ENCODE measurements around the gene MATN3. TPM values are rescaled to one million over a fixed set of nuclear protein-coding genes. Genes with fewer than 3 reads are reported as not detected.
A peak's percentile ranks its signal among the peaks of the same experiment; 100 is the strongest.

Gene MATN3, protein sequence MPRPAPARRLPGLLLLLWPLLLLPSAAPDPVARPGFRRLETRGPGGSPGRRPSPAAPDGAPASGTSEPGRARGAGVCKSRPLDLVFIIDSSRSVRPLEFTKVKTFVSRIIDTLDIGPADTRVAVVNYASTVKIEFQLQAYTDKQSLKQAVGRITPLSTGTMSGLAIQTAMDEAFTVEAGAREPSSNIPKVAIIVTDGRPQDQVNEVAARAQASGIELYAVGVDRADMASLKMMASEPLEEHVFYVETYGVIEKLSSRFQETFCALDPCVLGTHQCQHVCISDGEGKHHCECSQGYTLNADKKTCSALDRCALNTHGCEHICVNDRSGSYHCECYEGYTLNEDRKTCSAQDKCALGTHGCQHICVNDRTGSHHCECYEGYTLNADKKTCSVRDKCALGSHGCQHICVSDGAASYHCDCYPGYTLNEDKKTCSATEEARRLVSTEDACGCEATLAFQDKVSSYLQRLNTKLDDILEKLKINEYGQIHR
- 0.26 and 1.0 TPM in 2 replicates for total RNA-seq

DNA sequence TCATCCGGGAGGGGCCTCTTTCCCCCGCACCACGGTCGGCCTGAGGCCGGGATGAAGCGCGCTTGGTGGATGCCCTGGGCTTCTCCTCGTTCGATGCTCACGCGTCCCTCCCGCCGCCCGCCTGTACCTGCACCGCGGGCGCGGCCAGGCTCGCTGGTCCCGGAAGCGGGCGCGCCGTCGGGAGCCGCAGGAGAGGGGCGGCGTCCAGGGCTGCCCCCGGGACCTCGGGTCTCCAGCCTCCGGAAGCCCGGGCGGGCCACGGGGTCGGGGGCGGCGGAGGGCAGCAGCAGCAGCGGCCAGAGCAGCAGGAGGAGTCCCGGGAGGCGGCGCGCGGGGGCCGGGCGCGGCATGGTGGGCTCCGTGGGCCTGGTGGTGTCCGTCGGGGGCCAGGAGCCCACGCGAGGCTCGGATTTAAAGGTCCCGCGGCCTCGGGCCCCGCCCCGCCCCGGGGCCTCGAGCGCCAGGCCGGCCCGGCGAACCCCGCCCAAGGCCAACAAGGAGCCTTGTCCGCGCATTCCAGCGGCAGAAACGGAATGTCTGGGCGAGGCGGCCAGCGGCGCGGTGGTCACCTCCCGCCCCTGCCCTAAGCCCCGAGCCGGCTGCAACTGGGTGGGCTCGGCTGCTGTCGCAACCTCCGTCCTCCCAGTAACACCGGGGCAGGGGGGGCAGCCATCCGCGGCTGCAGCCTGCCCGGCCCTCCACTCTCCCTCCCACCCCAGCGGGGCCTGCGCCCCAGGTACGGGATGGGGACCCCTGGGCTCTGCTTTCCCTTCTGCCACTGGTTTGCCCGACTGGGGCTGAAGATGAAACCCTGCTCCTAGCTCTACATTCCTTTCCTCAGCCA is at the start of gene MATN3:
Gene MATN3 (minus strand): TSS at position 387 of the 844 bp plus-strand sequence. CDS start 37 bp downstream, at position 350.
- Histone ChIP-seq H3K4me3 (ENCODE audit: low read depth, low read length) (peak within 1 kb of the TSS; percentile 42), H3K27me3 (ENCODE audit: control insufficient read depth, insufficient read depth, low read length) (no peaks in the 10 kb centered on the region), H3K36me3 (ENCODE audit: control insufficient read depth, insufficient read depth, low read length) (no peaks in the 10 kb centered on the region)
- FAIRE-seq (no peak), DNase-seq (ENCODE audit: low read depth) (no peak)
- TF ChIP-seq, protein P1, sequence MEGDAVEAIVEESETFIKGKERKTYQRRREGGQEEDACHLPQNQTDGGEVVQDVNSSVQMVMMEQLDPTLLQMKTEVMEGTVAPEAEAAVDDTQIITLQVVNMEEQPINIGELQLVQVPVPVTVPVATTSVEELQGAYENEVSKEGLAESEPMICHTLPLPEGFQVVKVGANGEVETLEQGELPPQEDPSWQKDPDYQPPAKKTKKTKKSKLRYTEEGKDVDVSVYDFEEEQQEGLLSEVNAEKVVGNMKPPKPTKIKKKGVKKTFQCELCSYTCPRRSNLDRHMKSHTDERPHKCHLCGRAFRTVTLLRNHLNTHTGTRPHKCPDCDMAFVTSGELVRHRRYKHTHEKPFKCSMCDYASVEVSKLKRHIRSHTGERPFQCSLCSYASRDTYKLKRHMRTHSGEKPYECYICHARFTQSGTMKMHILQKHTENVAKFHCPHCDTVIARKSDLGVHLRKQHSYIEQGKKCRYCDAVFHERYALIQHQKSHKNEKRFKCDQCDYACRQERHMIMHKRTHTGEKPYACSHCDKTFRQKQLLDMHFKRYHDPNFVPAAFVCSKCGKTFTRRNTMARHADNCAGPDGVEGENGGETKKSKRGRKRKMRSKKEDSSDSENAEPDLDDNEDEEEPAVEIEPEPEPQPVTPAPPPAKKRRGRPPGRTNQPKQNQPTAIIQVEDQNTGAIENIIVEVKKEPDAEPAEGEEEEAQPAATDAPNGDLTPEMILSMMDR (IDR thresholded peaks at IDR 0.05; ENCODE audit: insufficient read depth, low read length, severe bottlenecking) = no peak

DNA sequence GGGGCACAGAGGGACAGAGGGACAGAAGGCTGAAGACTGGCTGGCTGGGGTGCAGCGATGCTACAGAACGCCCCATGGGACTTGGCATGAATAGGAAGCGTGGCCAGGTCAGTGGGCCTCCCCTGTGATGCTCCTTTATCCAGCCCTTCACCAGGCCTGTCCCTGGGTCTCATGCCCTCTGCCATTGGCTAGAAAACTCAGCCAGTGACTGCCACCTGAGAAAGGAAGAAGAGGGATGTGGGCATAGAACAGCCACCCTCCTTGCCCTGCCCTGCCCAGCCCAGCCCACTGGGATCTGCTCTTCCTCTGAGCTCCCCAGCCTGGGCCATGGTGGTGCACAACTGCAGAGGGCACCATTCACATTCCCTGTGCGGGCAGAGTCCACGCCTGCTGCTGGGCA is 49.5 kb upstream of the MATN3 start:
- TF ChIP-seq, protein P1 (IDR thresholded peaks at IDR 0.05; ENCODE audit: insufficient read depth, low read length, severe bottlenecking) = no peak
- Histone ChIP-seq H3K4me3 (ENCODE audit: low read depth, low read length) (no peak overlapping the region), H3K27me3 (ENCODE audit: control insufficient read depth, insufficient read depth, low read length) (no peaks in the 10 kb centered on the region), H3K36me3 (ENCODE audit: control insufficient read depth, insufficient read depth, low read length) (no peaks in the 10 kb centered on the region)
- FAIRE-seq (no peak), DNase-seq (ENCODE audit: low read depth) (no peak)

DNA sequence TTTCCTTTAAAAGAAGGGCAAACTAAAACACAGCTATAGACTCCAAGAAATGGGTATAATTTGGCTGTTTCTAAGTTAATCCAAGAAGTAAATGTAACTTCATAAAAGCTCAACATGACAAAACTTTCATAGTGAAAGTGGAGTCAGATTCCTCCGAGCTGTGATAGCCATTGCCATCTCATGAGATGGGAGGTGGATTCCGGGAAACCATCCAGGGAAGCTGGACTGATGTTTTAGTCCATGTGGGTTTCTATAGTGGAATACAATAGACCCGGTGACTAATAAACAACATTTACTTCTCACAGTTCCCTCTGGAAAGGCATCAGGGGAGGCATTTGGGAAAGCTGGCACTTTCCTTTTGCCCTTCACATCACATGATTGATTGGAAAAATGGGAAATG is 49.0 kb upstream of the MATN3 start:
- Histone ChIP-seq H3K36me3 (ENCODE audit: control insufficient read depth, insufficient read depth, low read length) (no peaks in the 10 kb centered on the region), H3K27me3 (ENCODE audit: control insufficient read depth, insufficient read depth, low read length) (no peaks in the 10 kb centered on the region), H3K4me3 (ENCODE audit: low read depth, low read length) (no peak overlapping the region)
- no peak for FAIRE-seq
- TF ChIP-seq, protein P1 (IDR thresholded peaks at IDR 0.05; ENCODE audit: insufficient read depth, low read length, severe bottlenecking) = no peak
- DNase-seq (ENCODE audit: low read depth) = no peak

DNA sequence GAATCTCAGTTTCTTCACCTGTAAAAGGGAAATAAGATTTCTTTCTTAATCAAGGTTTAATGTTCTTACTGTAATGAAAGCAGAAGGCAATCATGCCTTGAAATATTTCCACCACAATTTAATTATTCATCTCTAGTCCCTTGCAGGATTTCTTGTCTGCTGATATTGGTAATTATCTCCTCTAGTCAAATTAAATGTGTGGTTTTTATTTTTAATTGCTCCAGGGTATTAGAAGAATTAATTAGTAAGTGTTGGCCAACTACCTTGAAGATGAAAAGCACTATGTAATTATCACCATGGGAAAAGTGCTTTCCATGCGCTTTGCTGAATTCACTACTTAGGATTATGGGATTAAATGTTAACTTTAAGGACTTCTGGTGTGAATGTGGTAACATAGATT is 47.6 kb upstream of the MATN3 start:
- H3K27me3 ChIP-seq (ENCODE audit: control insufficient read depth, insufficient read depth, low read length) = no peaks in the 10 kb centered on the region
- TF ChIP-seq, protein P1 (IDR thresholded peaks at IDR 0.05; ENCODE audit: insufficient read depth, low read length, severe bottlenecking) = no peak
- DNase-seq (ENCODE audit: low read depth) = no peak
- no peaks in the 10 kb centered on the region for H3K36me3 ChIP-seq (ENCODE audit: control insufficient read depth, insufficient read depth, low read length)
- H3K4me3 ChIP-seq (ENCODE audit: low read depth, low read length) = no peak overlapping the region
- no peak for FAIRE-seq

DNA sequence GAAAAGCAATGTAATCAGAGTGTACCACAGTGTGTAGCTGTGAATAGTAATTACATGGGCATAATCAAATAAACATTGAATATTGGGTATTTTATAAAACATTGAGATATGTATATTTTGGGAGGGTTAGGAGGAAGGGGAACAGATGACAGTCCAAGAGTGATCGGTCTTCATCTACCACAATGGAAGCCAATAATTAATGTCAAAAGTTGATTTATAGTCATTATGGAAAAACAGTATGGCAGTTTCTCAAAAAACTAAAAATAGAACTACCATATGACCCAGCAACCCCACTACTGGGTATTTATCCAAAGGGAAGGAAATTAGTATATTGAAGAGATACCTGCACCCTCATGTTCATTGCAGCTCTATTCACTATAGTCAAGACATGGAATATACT is 44.8 kb upstream of the MATN3 start:
- no peak overlapping the region for H3K4me3 ChIP-seq (ENCODE audit: low read depth, low read length)
- no peaks in the 10 kb centered on the region for H3K36me3 ChIP-seq (ENCODE audit: control insufficient read depth, insufficient read depth, low read length)
- TF ChIP-seq, protein P1 (IDR thresholded peaks at IDR 0.05; ENCODE audit: insufficient read depth, low read length, severe bottlenecking) = no peak
- no peaks in the 10 kb centered on the region for H3K27me3 ChIP-seq (ENCODE audit: control insufficient read depth, insufficient read depth, low read length)
- no peak for FAIRE-seq
- no peak for DNase-seq (ENCODE audit: low read depth)
